ENCODE results near the gene MT3. TPM values are rescaled to one million over a fixed set of nuclear protein-coding genes. Genes with fewer than 3 reads are reported as not detected.

Gene MT3
- total and polyA plus RNA-seq, 9 of the 15 experiments (the other 6 are each of a cell fraction or from before 2014, with no cell fraction given), result not detected

GRCh38 chr16:56560447-56560846 lies 28.9 kb upstream of the MT3 start (continued):
- TF ChIP-seq, protein P1, sequence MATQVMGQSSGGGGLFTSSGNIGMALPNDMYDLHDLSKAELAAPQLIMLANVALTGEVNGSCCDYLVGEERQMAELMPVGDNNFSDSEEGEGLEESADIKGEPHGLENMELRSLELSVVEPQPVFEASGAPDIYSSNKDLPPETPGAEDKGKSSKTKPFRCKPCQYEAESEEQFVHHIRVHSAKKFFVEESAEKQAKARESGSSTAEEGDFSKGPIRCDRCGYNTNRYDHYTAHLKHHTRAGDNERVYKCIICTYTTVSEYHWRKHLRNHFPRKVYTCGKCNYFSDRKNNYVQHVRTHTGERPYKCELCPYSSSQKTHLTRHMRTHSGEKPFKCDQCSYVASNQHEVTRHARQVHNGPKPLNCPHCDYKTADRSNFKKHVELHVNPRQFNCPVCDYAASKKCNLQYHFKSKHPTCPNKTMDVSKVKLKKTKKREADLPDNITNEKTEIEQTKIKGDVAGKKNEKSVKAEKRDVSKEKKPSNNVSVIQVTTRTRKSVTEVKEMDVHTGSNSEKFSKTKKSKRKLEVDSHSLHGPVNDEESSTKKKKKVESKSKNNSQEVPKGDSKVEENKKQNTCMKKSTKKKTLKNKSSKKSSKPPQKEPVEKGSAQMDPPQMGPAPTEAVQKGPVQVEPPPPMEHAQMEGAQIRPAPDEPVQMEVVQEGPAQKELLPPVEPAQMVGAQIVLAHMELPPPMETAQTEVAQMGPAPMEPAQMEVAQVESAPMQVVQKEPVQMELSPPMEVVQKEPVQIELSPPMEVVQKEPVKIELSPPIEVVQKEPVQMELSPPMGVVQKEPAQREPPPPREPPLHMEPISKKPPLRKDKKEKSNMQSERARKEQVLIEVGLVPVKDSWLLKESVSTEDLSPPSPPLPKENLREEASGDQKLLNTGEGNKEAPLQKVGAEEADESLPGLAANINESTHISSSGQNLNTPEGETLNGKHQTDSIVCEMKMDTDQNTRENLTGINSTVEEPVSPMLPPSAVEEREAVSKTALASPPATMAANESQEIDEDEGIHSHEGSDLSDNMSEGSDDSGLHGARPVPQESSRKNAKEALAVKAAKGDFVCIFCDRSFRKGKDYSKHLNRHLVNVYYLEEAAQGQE (IDR thresholded peaks at IDR 0.05; ENCODE audit: borderline replicate concordance), result no peak
- TF ChIP-seq, protein P1 (CRISPR knock-in tag; IDR thresholded peaks at IDR 0.05; ENCODE audit: low read depth), result no peak

DNA sequence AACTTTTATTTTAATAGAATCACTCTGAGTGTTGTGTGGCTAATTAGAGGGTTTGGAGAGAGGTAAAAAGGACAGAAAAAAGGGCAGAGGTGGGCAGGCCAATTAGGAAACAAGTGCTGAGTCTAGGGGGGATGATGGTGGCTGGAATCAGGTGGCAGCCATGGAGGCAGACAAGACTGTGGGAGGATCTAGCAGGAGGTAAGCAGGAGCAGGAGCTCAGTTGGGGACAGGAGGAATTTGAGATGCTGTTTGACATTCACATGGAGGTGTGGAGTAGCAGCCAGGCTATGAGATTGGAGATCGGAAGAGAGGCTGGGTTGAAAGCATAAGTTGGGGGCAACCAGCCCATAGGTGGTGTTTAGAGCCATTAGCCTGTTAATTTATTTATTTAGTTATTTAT lies 28.2 kb upstream of the MT3 start:
- no peaks in the 10 kb centered on the region for H3K4me1 ChIP-seq (replicated peaks in 1 of 2; ENCODE audit: control insufficient read depth in 2 of 2, insufficient read depth in 2 of 2, low read length in 2 of 2)
- no peaks in the 10 kb centered on the region for H3K36me3 ChIP-seq (ENCODE audit: control insufficient read depth, insufficient read depth, low read length)
- ATAC-seq (no peak), DNase-seq (ENCODE audit: extremely low read depth in 1 of 4, low spot score in 3 of 4) (no peak), FAIRE-seq (no peak)
- no TSS peak for BruUV-seq (replicated peaks)
- 0% methylated on average over 1 of the region's 1 CpG for WGBS (ENCODE audit: insufficient coverage, low coverage, missing lambda C conversion rate)
- peaks cover 21 to 58% of the 10 kb centered on the region in 2 experiments; a peak in 4 of 5 replicates for H3K27me3 ChIP-seq (ENCODE audit: control insufficient read depth in 2 of 2, insufficient read depth in 2 of 2, low read length in 2 of 2)
- no peaks in the 10 kb centered on the region for H3K9me3 ChIP-seq (replicated peaks; ENCODE audit: control insufficient read depth, insufficient read depth, low read depth, low read length)
- no peak overlapping the region for H3K9ac ChIP-seq (ENCODE audit: insufficient read depth in 1 of 2, low read depth in 2 of 2, low read length in 2 of 2)
- H2AFZ ChIP-seq (ENCODE audit: low read depth, low read length), result no peak overlapping the region
- H3K27ac ChIP-seq (ENCODE audit: extremely low read depth, low read depth, low read length), result no peak overlapping the region
- H3K4me2 ChIP-seq (ENCODE audit: insufficient read depth, low read length), result no peak overlapping the region
- H3K79me2 ChIP-seq (ENCODE audit: control insufficient read depth, insufficient read depth, low read length), result no peaks in the 10 kb centered on the region
- CTCF ChIA-PET (ENCODE audit: low intra/inter-chr PET ratio), result no interaction called here
- POLR2A ChIA-PET, result no interaction called here
- no peaks in the 10 kb centered on the region for H4K20me1 ChIP-seq (replicated peaks; ENCODE audit: control insufficient read depth, insufficient read depth, low read length)
- intact Hi-C loops (cut with micrococcal nuclease), result no loop called here
- no peaks in the 10 kb centered on the region for H3K9me1 ChIP-seq (ENCODE audit: control insufficient read depth, insufficient read depth, low read length)
- H3K4me3 ChIP-seq, result no peak overlapping the region
- in situ Hi-C loops (cut with MboI), result no loop called here
- no peak for TF ChIP-seq BDP1 (IDR thresholded peaks at IDR 0.05; ENCODE audit: insufficient read depth, insufficient read length)
- no peak for TF ChIP-seq ZNF699 (CRISPR knock-in tag; IDR thresholded peaks at IDR 0.05; ENCODE audit: insufficient replicate concordance)
- TF ChIP-seq RBM34 (IDR thresholded peaks at IDR 0.05; ENCODE audit: borderline replicate concordance, insufficient read depth, low read length), result no peak
- no peak for TF ChIP-seq DACH1 (IDR thresholded peaks at IDR 0.05; ENCODE audit: partially characterized antibody)
- no peak for TF ChIP-seq POLR2B (IDR thresholded peaks at IDR 0.05; ENCODE audit: low read depth, partially characterized antibody)
- no peak for TF ChIP-seq HMG20A (CRISPR knock-in tag; conservative IDR thresholded peaks at IDR 0.05)
- no peak for TF ChIP-seq TBL1XR1 (IDR thresholded peaks at IDR 0.05; ENCODE audit: low read length in 2 of 2)
- TF ChIP-seq ZNF583 (CRISPR knock-in tag; IDR thresholded peaks at IDR 0.05), result no peak
- no peak for TF ChIP-seq EHMT2 (IDR thresholded peaks at IDR 0.05)
